Measurements from ENCODE around the gene ERBB4.

- TF ChIP-seq POLR2A (IDR thresholded peaks at IDR 0.05; ENCODE audit: low read depth, low read length) (no peak), POLR2AphosphoS5 (IDR thresholded peaks at IDR 0.05; ENCODE audit: low read depth, low read length) (no peak), PAX5 (IDR thresholded peaks at IDR 0.05; ENCODE audit: insufficient read depth, low read length, severe bottlenecking) (no peak), TAF1 (IDR thresholded peaks at IDR 0.05; ENCODE audit: low read depth, low read length) (no peak)
These were observed 184.2 kb downstream of the ERBB4 start for GRCh38 chr2:212354382-212354781.

All from GM12891 (cell line).